ENCODE measurements around the gene ALDH3A2.

DNA sequence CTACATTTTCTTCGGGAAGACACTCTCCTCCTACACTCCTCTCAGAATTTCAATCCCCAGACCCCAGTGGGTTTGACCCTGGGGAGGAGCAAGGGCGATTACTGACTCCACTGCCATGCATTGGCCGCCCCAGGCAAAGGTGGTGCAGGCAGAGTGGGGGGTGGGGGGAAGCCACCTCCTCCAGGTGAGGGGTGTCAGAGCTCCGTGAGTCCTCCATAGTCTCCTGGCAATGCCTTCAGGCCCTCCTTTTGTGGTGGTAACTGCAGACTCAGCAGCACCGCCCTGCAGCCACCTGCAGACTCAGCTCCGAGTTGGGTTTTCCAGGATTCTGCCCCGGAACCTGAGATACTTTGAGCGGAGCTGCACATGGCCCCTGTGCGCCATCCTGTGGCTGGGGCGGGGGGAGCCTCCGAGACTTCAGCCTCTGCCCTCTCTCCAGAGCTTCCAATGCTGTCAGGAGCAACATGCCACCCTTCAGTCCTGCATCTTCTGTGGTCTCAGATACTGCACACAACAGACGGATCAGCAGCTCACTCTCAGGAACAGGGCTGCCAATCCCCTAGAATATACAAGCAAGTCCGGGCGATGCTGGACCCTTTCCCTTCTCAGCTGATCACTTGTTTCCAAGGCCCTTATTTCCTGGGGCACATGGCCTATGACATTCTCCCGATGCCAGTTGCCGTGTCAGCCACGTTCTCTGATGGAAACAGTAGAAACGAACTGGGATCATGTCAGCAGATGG, 70.2 kb downstream of the ALDH3A2 start:
- TF ChIP-seq POLR2AphosphoS5 (IDR thresholded peaks at IDR 0.05; ENCODE audit: insufficient read depth in 1 of 2, low read depth in 1 of 2) (no peak), POLR2A (IDR thresholded peaks at IDR 0.05) (no peak)
- TF ChIP-seq, protein P1, sequence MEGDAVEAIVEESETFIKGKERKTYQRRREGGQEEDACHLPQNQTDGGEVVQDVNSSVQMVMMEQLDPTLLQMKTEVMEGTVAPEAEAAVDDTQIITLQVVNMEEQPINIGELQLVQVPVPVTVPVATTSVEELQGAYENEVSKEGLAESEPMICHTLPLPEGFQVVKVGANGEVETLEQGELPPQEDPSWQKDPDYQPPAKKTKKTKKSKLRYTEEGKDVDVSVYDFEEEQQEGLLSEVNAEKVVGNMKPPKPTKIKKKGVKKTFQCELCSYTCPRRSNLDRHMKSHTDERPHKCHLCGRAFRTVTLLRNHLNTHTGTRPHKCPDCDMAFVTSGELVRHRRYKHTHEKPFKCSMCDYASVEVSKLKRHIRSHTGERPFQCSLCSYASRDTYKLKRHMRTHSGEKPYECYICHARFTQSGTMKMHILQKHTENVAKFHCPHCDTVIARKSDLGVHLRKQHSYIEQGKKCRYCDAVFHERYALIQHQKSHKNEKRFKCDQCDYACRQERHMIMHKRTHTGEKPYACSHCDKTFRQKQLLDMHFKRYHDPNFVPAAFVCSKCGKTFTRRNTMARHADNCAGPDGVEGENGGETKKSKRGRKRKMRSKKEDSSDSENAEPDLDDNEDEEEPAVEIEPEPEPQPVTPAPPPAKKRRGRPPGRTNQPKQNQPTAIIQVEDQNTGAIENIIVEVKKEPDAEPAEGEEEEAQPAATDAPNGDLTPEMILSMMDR (IDR thresholded peaks at IDR 0.05), result no peak
